ENCODE results near the gene MSLN. TPM values are rescaled to one million over a fixed set of nuclear protein-coding genes. Genes with fewer than 3 reads are reported as not detected.

Gene MSLN
- total and polyA plus RNA-seq, 2 of the 13 experiments (the other 11 are each of a cell fraction or from before 2014, with no cell fraction given): 2.0 to 2.3 TPM

- TF ChIP-seq, protein P1, sequence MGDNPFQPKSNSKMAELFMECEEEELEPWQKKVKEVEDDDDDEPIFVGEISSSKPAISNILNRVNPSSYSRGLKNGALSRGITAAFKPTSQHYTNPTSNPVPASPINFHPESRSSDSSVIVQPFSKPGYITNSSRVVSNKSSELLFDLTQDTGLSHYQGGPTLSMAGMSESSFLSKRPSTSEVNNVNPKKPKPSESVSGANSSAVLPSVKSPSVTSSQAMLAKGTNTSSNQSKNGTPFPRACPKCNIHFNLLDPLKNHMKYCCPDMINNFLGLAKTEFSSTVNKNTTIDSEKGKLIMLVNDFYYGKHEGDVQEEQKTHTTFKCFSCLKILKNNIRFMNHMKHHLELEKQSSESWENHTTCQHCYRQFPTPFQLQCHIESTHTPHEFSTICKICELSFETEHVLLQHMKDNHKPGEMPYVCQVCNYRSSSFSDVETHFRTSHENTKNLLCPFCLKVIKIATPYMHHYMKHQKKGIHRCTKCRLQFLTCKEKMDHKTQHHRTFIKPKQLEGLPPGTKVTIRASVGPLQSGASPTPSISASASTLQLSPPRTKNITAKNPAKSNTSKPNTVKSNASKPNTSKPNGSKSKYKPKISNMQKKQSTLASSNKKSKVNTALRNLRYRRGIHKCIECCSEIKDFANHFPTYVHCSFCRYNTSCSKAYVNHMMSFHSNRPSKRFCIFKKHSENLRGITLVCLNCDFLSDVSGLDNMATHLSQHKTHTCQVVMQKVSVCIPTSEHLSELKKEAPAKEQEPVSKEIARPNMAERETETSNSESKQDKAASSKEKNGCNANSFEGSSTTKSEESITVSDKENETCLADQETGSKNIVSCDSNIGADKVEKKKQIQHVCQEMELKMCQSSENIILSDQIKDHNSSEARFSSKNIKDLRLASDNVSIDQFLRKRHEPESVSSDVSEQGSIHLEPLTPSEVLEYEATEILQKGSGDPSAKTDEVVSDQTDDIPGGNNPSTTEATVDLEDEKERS (CRISPR knock-in tag; IDR thresholded peaks at IDR 0.05): no peak
- TF ChIP-seq ZFP36L2 (CRISPR knock-in tag; IDR thresholded peaks at IDR 0.05) (no peak; the same call in 1 of the 2 replicates), SCMH1 (CRISPR knock-in tag; IDR thresholded peaks at IDR 0.05; ENCODE audit: borderline replicate concordance) (no peak), ZC3H4 (CRISPR knock-in tag; IDR thresholded peaks at IDR 0.05; ENCODE audit: borderline replicate concordance) (no peak), KLF15 (CRISPR knock-in tag; IDR thresholded peaks at IDR 0.05; ENCODE audit: borderline replicate concordance) (0 out of 2 replicates have a peak, but pooled peaks have one; percentile 16), FOXP1 (IDR thresholded peaks at IDR 0.05) (no peak), FOXP1 (CRISPR knock-in tag; IDR thresholded peaks at IDR 0.05) (no peak), ZNF547 (CRISPR knock-in tag; IDR thresholded peaks at IDR 0.05) (peak; percentile 82), SMAD3 (CRISPR knock-in tag; IDR thresholded peaks at IDR 0.05) (no peak), GABPA (IDR thresholded peaks at IDR 0.05; ENCODE audit: low read depth, low read length) (peak; percentile 85), GABPA (CRISPR knock-in tag; IDR thresholded peaks at IDR 0.05; ENCODE audit: low read depth) (peak; percentile 78), HNF4A (CRISPR knock-in tag; IDR thresholded peaks at IDR 0.05) (peak; percentile 17; the same call in 1 of the 2 replicates), ZNF761 (CRISPR knock-in tag; conservative IDR thresholded peaks at IDR 0.05) (peak; percentile 80; the same call in 1 of the 2 replicates), ONECUT2 (CRISPR knock-in tag; IDR thresholded peaks at IDR 0.05) (no peak), ZNF326 (CRISPR knock-in tag; IDR thresholded peaks at IDR 0.05; ENCODE audit: borderline replicate concordance) (no peak), GTF2F1 (IDR thresholded peaks at IDR 0.05; ENCODE audit: low read length) (no peak), SP1 (IDR thresholded peaks at IDR 0.05) (no peak), SP1 (CRISPR knock-in tag; IDR thresholded peaks at IDR 0.05) (peak; percentile 70)
- TF ChIP-seq, protein P2, sequence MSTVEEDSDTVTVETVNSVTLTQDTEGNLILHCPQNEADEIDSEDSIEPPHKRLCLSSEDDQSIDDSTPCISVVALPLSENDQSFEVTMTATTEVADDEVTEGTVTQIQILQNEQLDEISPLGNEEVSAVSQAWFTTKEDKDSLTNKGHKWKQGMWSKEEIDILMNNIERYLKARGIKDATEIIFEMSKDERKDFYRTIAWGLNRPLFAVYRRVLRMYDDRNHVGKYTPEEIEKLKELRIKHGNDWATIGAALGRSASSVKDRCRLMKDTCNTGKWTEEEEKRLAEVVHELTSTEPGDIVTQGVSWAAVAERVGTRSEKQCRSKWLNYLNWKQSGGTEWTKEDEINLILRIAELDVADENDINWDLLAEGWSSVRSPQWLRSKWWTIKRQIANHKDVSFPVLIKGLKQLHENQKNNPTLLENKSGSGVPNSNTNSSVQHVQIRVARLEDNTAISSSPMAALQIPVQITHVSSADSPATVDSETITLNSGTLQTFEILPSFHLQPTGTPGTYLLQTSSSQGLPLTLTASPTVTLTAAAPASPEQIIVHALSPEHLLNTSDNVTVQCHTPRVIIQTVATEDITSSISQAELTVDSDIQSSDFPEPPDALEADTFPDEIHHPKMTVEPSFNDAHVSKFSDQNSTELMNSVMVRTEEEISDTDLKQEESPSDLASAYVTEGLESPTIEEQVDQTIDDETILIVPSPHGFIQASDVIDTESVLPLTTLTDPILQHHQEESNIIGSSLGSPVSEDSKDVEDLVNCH (CRISPR knock-in tag; IDR thresholded peaks at IDR 0.05): no peak
- TF ChIP-seq, protein P3, sequence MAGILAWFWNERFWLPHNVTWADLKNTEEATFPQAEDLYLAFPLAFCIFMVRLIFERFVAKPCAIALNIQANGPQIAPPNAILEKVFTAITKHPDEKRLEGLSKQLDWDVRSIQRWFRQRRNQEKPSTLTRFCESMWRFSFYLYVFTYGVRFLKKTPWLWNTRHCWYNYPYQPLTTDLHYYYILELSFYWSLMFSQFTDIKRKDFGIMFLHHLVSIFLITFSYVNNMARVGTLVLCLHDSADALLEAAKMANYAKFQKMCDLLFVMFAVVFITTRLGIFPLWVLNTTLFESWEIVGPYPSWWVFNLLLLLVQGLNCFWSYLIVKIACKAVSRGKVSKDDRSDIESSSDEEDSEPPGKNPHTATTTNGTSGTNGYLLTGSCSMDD (CRISPR knock-in tag; IDR thresholded peaks at IDR 0.05): no peak
- TF ChIP-seq, protein P4, sequence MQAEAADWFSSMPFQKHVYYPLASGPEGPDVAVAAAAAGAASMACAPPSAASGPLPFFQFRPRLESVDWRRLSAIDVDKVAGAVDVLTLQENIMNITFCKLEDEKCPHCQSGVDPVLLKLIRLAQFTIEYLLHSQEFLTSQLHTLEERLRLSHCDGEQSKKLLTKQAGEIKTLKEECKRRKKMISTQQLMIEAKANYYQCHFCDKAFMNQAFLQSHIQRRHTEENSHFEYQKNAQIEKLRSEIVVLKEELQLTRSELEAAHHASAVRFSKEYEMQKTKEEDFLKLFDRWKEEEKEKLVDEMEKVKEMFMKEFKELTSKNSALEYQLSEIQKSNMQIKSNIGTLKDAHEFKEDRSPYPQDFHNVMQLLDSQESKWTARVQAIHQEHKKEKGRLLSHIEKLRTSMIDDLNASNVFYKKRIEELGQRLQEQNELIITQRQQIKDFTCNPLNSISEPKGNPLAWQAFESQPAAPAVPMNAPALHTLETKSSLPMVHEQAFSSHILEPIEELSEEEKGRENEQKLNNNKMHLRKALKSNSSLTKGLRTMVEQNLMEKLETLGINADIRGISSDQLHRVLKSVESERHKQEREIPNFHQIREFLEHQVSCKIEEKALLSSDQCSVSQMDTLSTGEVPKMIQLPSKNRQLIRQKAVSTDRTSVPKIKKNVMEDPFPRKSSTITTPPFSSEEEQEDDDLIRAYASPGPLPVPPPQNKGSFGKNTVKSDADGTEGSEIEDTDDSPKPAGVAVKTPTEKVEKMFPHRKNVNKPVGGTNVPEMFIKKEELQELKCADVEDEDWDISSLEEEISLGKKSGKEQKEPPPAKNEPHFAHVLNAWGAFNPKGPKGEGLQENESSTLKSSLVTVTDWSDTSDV (CRISPR knock-in tag; IDR thresholded peaks at IDR 0.05): peak; percentile 56
Measured at GRCh38 chr16:720990-721764, 39.4 kb upstream of the MSLN start, which contains the start of gene ANTKMT (continued).

Data from HepG2 (cell line).